ENCODE data around the gene PRRT1.

The PRRT1 gene

GRCh38 chr6:32167761-32168262, 16.1 kb upstream of the PRRT1 start:
- no peak for TF ChIP-seq SIN3A (IDR thresholded peaks at IDR 0.05; ENCODE audit: borderline replicate concordance, insufficient read depth, low read length)
- no peak for TF ChIP-seq FOXP2 (optimal IDR thresholded peaks at IDR 0.05; ENCODE audit: borderline replicate concordance, extremely low read depth, extremely low read length, insufficient read depth)
- no peak for TF ChIP-seq TAF1 (IDR thresholded peaks at IDR 0.05; ENCODE audit: borderline replicate concordance, insufficient read depth, low read length)
- TF ChIP-seq POLR2AphosphoS5 (IDR thresholded peaks at IDR 0.05; ENCODE audit: low read depth, low read length) = no peak
- no peak for TF ChIP-seq REST (IDR thresholded peaks at IDR 0.05; ENCODE audit: insufficient read depth in 1 of 2, low read depth in 2 of 2, low read length in 2 of 2)

DNA sequence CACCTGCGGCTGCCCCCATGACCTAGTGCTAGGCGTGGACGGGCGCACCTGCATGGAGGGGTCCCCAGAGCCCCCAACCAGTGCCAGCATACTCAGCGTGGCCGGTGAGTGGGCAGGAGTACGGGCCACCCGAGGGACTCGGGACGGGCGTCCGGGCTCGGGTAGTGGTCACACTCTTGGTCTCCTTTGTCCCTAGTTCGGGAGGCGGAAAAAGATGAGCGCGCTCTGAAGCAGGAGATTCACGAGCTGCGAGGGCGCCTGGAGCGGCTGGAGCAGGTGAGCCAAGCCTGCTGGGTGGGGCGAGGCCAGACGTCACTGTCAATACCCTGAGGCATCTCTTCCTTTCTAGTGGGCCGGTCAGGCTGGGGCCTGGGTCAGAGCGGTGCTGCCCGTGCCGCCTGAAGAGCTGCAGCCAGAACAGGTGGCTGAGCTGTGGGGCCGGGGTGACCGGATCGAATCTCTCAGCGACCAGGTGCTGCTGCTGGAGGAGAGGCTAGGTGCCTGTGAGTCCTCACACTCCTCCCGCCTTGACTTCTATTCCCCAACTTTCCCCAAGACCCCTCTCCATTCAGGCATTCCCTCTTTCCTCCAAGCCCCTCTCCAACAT, 15.5 kb upstream of the PRRT1 start:
- no peak for TF ChIP-seq POLR2AphosphoS5 (IDR thresholded peaks at IDR 0.05; ENCODE audit: low read depth, low read length)
- TF ChIP-seq SIN3A (IDR thresholded peaks at IDR 0.05; ENCODE audit: borderline replicate concordance, insufficient read depth, low read length) = no peak
- no peak for TF ChIP-seq TAF1 (IDR thresholded peaks at IDR 0.05; ENCODE audit: borderline replicate concordance, insufficient read depth, low read length)
- TF ChIP-seq REST (IDR thresholded peaks at IDR 0.05; ENCODE audit: insufficient read depth in 1 of 2, low read depth in 2 of 2, low read length in 2 of 2) = no peak
- TF ChIP-seq FOXP2 (optimal IDR thresholded peaks at IDR 0.05; ENCODE audit: borderline replicate concordance, extremely low read depth, extremely low read length, insufficient read depth) = no peak

DNA sequence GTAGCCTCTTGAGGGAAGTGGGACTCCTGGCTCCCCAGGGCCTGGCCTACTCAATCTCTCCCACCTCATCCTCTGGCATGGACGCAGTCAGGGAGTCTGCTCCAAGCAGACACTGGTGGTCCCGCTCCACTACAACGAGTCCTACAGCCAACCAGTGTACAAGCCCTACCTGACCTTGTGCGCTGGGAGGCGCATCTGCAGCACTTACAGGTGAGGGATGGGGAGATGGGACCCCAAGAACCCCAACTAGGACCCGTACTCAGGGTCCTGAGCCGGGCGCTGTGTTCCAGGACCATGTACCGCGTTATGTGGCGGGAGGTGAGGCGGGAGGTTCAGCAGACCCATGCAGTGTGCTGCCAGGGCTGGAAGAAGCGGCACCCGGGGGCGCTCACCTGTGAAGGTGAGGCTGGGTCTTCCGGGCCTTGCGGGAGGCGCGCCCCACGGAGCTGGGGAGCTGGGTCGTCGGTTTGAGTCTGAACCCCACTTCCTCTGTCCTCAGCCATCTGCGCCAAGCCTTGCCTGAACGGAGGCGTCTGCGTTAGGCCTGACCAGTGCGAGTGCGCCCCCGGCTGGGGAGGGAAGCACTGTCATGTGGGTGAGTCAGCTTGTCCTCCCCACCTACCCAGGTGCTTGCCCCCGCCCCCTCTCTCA, 14.8 kb upstream of the PRRT1 start:
- TF ChIP-seq REST (IDR thresholded peaks at IDR 0.05; ENCODE audit: insufficient read depth in 1 of 2, low read depth in 2 of 2, low read length in 2 of 2) (no peak), FOXP2 (optimal IDR thresholded peaks at IDR 0.05; ENCODE audit: borderline replicate concordance, extremely low read depth, extremely low read length, insufficient read depth) (no peak), POLR2AphosphoS5 (IDR thresholded peaks at IDR 0.05; ENCODE audit: low read depth, low read length) (no peak), TAF1 (IDR thresholded peaks at IDR 0.05; ENCODE audit: borderline replicate concordance, insufficient read depth, low read length) (no peak), SIN3A (IDR thresholded peaks at IDR 0.05; ENCODE audit: borderline replicate concordance, insufficient read depth, low read length) (no peak)

DNA sequence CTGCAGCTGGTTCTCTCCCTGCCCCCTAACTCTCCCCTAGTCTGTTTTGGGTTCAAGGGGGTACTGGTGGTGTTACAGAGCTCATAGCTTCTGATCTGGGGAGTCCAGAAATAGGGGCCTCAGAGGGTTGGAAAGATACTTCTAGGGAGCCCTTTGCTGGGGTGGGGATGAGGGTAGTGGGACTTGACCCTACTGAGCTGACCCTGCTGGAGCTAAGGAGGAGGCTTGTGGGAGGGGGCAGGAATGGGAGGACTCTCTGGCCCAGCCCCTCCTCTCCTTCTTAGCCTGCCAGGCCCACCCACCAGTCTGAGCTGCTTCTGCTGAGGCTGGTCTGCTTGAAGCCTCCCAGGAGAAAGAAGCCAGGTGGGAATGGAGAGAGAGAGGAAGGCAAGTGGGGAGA, 12.6 kb upstream of the PRRT1 start, which contains the start of gene EGFL8:
Gene EGFL8 (plus strand): TSS at position 301 of the 400 bp plus-strand sequence. CDS start 1,571 bp downstream, outside the sequence.
- no peak for TF ChIP-seq TAF1 (IDR thresholded peaks at IDR 0.05; ENCODE audit: borderline replicate concordance, insufficient read depth, low read length)
- no peak for TF ChIP-seq FOXP2 (optimal IDR thresholded peaks at IDR 0.05; ENCODE audit: borderline replicate concordance, extremely low read depth, extremely low read length, insufficient read depth)
- TF ChIP-seq REST (IDR thresholded peaks at IDR 0.05; ENCODE audit: insufficient read depth in 1 of 2, low read depth in 2 of 2, low read length in 2 of 2) = no peak
- TF ChIP-seq POLR2AphosphoS5 (IDR thresholded peaks at IDR 0.05; ENCODE audit: low read depth, low read length) = no peak
- TF ChIP-seq SIN3A (IDR thresholded peaks at IDR 0.05; ENCODE audit: borderline replicate concordance, insufficient read depth, low read length) = no peak
